HepG2 (cell line): ENCODE data around the gene SPCS1. TPM values are rescaled to one million over a fixed set of nuclear protein-coding genes. Genes with fewer than 3 reads are reported as not detected.

Source experiments
- AGO1 ChIP-seq: fragments of 200-400 bp; formaldehyde crosslinking; IDR thresholded peaks from 2 replicates; pipeline ENCODE4 v1.6.1; 2017; ENCODE audit warnings: mild to moderate bottlenecking, low read depth, low read length, moderate library complexity; ENCODE audit not compliant: poor library complexity, severe bottlenecking
- ELF1 ChIP-seq: sonication (generic); formaldehyde crosslinking; IDR thresholded peaks from 2 replicates; pipeline ENCODE4 v1.4.0; 2020; ENCODE audit warnings: missing genetic modification reagents
- HNRNPK ChIP-seq: fragments of 200-400 bp; formaldehyde crosslinking; IDR thresholded peaks from 2 replicates; pipeline ENCODE4 v1.6.1; 2018; ENCODE audit warnings: low read length, low read depth, moderate library complexity, mild to moderate bottlenecking; ENCODE audit not compliant: poor library complexity, severe bottlenecking
- JUNB ChIP-seq: sonication (generic); formaldehyde crosslinking; IDR thresholded peaks from 2 replicates; pipeline ENCODE4 v1.8.0; 2022; ENCODE audit warnings: missing genetic modification reagents, mild to moderate bottlenecking, borderline replicate concordance
- KDM5B ChIP-seq: sonication (generic); formaldehyde crosslinking; IDR thresholded peaks from 2 replicates; pipeline ENCODE4 v1.4.0; 2020; ENCODE audit warnings: missing genetic modification reagents, mild to moderate bottlenecking, borderline replicate concordance
- KLF9 ChIP-seq: IDR thresholded peaks from 2 replicates; pipeline ENCODE4 v1.6.1; 2016; ENCODE audit warnings: low read depth
- NFE2 ChIP-seq: sonication (generic); formaldehyde crosslinking; IDR thresholded peaks from 2 replicates; pipeline ENCODE4 v1.4.0; 2020; ENCODE audit warnings: missing genetic modification reagents
- PCBP2 ChIP-seq: fragments of 200-400 bp; formaldehyde crosslinking; optimal IDR thresholded peaks from 2 replicates; pipeline ENCODE3; 2018; ENCODE audit warnings: low read length, low read depth; ENCODE audit not compliant: poor library complexity, severe bottlenecking
- POLR2G ChIP-seq: fragments of 200-400 bp; formaldehyde crosslinking; IDR thresholded peaks from 2 replicates; pipeline ENCODE4 v1.6.1; 2018; ENCODE audit warnings: mild to moderate bottlenecking, low read depth, low read length, moderate library complexity
- SUZ12 ChIP-seq: fragments of 150-350 bp; IDR thresholded peaks from 2 replicates; pipeline ENCODE4 v1.6.1; 2014; ENCODE audit warnings: low read depth, low read length
- ZBTB3 ChIP-seq: sonication (generic); formaldehyde crosslinking; IDR thresholded peaks from 2 replicates; pipeline ENCODE4 v1.4.0; 2020; ENCODE audit warnings: low read depth, mild to moderate bottlenecking, moderate library complexity, missing genetic modification reagents, borderline replicate concordance
- ZMAT3 ChIP-seq: sonication (generic); formaldehyde crosslinking; conservative IDR thresholded peaks from 2 replicates; pipeline ENCODE4 v1.7.0; 2021; ENCODE audit warnings: missing genetic modification reagents
- ZNF354B ChIP-seq: sonication (generic); formaldehyde crosslinking; IDR thresholded peaks from 2 replicates; pipeline ENCODE4 v1.8.0; 2022; ENCODE audit warnings: mild to moderate bottlenecking, missing genetic modification reagents
- ZNF446 ChIP-seq: sonication (generic); formaldehyde crosslinking; IDR thresholded peaks from 2 replicates; pipeline ENCODE4 v1.5.0; 2020; ENCODE audit warnings: mild to moderate bottlenecking, missing genetic modification reagents
- ZNF567 ChIP-seq: sonication (generic); formaldehyde crosslinking; IDR thresholded peaks from 2 replicates; pipeline ENCODE4 v1.8.1; 2023; ENCODE audit warnings: mild to moderate bottlenecking, missing genetic modification reagents, borderline replicate concordance
- ZNF747 ChIP-seq: sonication (generic); formaldehyde crosslinking; IDR thresholded peaks from 2 replicates; pipeline ENCODE4 v1.8.1; 2023; ENCODE audit warnings: missing genetic modification reagents, mild to moderate bottlenecking, borderline replicate concordance
- ZNF775 ChIP-seq: sonication (generic); formaldehyde crosslinking; IDR thresholded peaks from 2 replicates; pipeline ENCODE4 v1.4.0; 2020; ENCODE audit warnings: missing genetic modification reagents, mild to moderate bottlenecking, moderate library complexity, borderline replicate concordance
- ZNF816 ChIP-seq: sonication (generic); formaldehyde crosslinking; IDR thresholded peaks from 2 replicates; pipeline ENCODE4 v1.8.0; 2022; ENCODE audit warnings: missing genetic modification reagents, mild to moderate bottlenecking, borderline replicate concordance
- polyA plus RNA-seq, 8 experiments: library from polyadenylated mRNA; depleted of rRNA in 3 of 8; stranded (reverse) in 7 of 8; unstranded in 1 of 8; fragments of >200 nt; fragmentation: Illumina TruSeq in 4 of 8; extraction: Trizol in 4 of 8; gene quantifications; 2 replicates each; pipeline versions ENCODE4 v1.2.1 to v1.2.3, GENCODE V29; 2011 to 2016; ENCODE audit warnings: low read depth in 4 of 8, missing spikeins in 1 of 8, mixed read lengths in 1 of 8; ENCODE audit not compliant: insufficient read depth in 1 of 8
- total RNA-seq, 5 experiments: library from RNA; depleted of rRNA; stranded (reverse); fragments of >200 nt; fragmentation: Illumina TruSeq; extraction: Trizol; gene quantifications; 2 replicates each; pipeline ENCODE4 v1.2.3, GENCODE V29; 2016; ENCODE audit warnings: low read depth in 1 of 5
- TF ChIP-seq, protein P1 (sequence below), 2 experiments: IDR thresholded peaks; 2 replicates each; pipeline ENCODE4 v1.6.1; 2011 to 2012; ENCODE audit warnings: low read length in 2 of 2, borderline replicate concordance in 1 of 2, low read depth in 1 of 2, mild to moderate bottlenecking in 1 of 2, moderate library complexity in 1 of 2
- TF ChIP-seq, protein P2 (sequence below): sonication (generic); formaldehyde crosslinking; IDR thresholded peaks from 2 replicates; pipeline ENCODE4 v1.8.0; 2022; ENCODE audit warnings: mild to moderate bottlenecking, missing genetic modification reagents, moderate library complexity
- TF ChIP-seq, protein P3 (sequence below): IDR thresholded peaks from 2 replicates; pipeline ENCODE4 v1.6.1; 2016; ENCODE audit warnings: missing compliant biosample characterization, missing genetic modification reagents, borderline replicate concordance

SPCS1 gene
- total and polyA plus RNA-seq, 2 of the 13 experiments (the other 11 are each of a cell fraction or from before 2014, with no cell fraction given) = 84.6 to 120 TPM

DNA sequence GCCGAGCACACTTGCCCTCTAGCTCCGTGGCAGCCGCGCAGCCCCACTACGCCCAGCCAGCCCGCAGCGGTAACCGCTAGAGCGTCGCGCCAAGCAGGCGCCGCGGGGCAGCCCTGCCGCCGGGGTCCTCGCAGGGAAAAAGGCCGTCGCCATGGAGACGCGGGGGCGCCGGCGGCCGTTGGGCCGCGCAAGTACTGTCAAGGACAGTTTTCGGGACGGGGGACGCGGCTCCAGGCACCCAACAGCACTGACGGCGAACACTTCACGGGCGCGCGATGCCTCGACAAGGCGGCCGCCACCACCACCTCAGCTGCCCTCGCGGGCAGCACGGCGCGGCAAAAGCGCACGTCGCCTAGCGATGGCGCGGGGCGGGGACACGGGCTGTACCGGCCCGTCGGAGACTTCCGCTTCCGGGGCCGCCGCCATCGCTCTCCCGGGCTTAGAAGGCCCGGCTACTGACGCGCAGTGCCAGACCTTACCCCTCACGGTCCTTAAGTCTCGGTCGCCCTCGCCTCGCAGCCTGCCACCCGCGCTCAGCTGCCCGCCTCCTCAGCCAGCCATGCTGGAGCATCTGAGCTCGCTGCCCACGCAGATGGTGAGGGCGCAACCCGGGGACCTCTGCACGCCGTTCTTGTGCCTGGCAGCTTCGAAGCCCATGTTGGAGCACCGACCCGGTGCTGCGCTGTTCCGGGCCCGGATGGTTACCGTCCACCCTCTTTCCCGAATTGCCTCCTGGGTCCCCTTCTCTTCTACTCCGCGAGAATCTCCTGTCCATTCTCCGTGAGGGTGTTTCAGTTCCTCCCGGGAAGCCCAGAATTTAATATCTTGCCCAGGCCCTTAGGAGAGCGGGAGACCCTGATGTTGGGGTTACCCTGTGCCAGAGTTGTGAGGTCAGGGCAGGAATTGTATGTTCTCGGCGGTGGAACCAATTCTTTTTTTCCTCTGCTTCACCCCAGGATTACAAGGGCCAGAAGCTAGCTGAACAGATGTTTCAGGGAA, at the start of gene SPCS1, which contains the start of gene GLT8D1 (continued):
- TF ChIP-seq, protein P1, sequence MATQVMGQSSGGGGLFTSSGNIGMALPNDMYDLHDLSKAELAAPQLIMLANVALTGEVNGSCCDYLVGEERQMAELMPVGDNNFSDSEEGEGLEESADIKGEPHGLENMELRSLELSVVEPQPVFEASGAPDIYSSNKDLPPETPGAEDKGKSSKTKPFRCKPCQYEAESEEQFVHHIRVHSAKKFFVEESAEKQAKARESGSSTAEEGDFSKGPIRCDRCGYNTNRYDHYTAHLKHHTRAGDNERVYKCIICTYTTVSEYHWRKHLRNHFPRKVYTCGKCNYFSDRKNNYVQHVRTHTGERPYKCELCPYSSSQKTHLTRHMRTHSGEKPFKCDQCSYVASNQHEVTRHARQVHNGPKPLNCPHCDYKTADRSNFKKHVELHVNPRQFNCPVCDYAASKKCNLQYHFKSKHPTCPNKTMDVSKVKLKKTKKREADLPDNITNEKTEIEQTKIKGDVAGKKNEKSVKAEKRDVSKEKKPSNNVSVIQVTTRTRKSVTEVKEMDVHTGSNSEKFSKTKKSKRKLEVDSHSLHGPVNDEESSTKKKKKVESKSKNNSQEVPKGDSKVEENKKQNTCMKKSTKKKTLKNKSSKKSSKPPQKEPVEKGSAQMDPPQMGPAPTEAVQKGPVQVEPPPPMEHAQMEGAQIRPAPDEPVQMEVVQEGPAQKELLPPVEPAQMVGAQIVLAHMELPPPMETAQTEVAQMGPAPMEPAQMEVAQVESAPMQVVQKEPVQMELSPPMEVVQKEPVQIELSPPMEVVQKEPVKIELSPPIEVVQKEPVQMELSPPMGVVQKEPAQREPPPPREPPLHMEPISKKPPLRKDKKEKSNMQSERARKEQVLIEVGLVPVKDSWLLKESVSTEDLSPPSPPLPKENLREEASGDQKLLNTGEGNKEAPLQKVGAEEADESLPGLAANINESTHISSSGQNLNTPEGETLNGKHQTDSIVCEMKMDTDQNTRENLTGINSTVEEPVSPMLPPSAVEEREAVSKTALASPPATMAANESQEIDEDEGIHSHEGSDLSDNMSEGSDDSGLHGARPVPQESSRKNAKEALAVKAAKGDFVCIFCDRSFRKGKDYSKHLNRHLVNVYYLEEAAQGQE (IDR thresholded peaks at IDR 0.05; ENCODE audit: borderline replicate concordance in 1 of 2, low read depth in 1 of 2, low read length in 2 of 2) = no peak; a peak in 1 of 4 replicates
- peak; percentile 73; the same call in 1 of the 2 replicates for TF ChIP-seq ZMAT3
- TF ChIP-seq ZNF816 (CRISPR knock-in tag) = peak; percentile 94; the same call in 1 of the 2 replicates
- no peak for TF ChIP-seq SUZ12
- TF ChIP-seq PCBP2 = no peak
- no peak for TF ChIP-seq KLF9 (CRISPR knock-in tag)
- TF ChIP-seq AGO1 = no peak
- no peak for TF ChIP-seq ZNF354B (CRISPR knock-in tag)
- no peak for TF ChIP-seq JUNB (CRISPR knock-in tag)
- TF ChIP-seq ZBTB3 (CRISPR knock-in tag) = no peak
- TF ChIP-seq, protein P2, sequence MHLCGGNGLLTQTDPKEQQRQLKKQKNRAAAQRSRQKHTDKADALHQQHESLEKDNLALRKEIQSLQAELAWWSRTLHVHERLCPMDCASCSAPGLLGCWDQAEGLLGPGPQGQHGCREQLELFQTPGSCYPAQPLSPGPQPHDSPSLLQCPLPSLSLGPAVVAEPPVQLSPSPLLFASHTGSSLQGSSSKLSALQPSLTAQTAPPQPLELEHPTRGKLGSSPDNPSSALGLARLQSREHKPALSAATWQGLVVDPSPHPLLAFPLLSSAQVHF (CRISPR knock-in tag) = no peak
- peak; percentile 89; the same call in 1 of the 2 replicates for TF ChIP-seq ZNF747
- TF ChIP-seq HNRNPK = peak; percentile 46
- no peak for TF ChIP-seq KDM5B (CRISPR knock-in tag)
- TF ChIP-seq ZNF567 (CRISPR knock-in tag) = peak; percentile 66; the same call in 1 of the 2 replicates
- TF ChIP-seq, protein P3, sequence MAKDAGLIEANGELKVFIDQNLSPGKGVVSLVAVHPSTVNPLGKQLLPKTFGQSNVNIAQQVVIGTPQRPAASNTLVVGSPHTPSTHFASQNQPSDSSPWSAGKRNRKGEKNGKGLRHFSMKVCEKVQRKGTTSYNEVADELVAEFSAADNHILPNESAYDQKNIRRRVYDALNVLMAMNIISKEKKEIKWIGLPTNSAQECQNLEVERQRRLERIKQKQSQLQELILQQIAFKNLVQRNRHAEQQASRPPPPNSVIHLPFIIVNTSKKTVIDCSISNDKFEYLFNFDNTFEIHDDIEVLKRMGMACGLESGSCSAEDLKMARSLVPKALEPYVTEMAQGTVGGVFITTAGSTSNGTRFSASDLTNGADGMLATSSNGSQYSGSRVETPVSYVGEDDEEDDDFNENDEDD (CRISPR knock-in tag) = no peak
- 0 out of 2 replicates have a peak, but pooled peaks have one; percentile 85 for TF ChIP-seq ZNF446 (CRISPR knock-in tag)
- peak; percentile 79 for TF ChIP-seq ELF1 (CRISPR knock-in tag)
- peak; percentile 84 for TF ChIP-seq POLR2G
- no peak; the same call in 1 of the 2 replicates for TF ChIP-seq NFE2 (CRISPR knock-in tag)
- TF ChIP-seq ZNF775 (CRISPR knock-in tag) = 0 out of 2 replicates have a peak, but pooled peaks have one; percentile 23
